ENCODE measurements around the gene CPEB2. TPM values are rescaled to one million over a fixed set of nuclear protein-coding genes. Genes with fewer than 3 reads are reported as not detected.

Gene CPEB2
- 32.8 TPM for total RNA-seq

- DNase-seq, result peak; percentile 92
Observed at GRCh38 chr4:15001869-15002658, at the start of gene CPEB2. CPEB2 (plus strand) TSS chr4:15002481; CDS start chr4:15002674, 193 bp downstream.

GRCh38 chr4:14958436-14958835, 43.8 kb upstream of the CPEB2 start:
- DNase-seq, result no peak

GRCh38 chr4:14961292-14961691, 41.0 kb upstream of the CPEB2 start:
- no peak for DNase-seq

GRCh38 chr4:14965071-14965470, 37.2 kb upstream of the CPEB2 start:
- DNase-seq, result no peak

- no peak for DNase-seq
Observed at GRCh38 chr4:14967982-14968381, 34.3 kb upstream of the CPEB2 start.

GRCh38 chr4:14977830-14978229, 24.5 kb upstream of the CPEB2 start:
- no peak for DNase-seq

- no peak for DNase-seq
Observed at GRCh38 chr4:14984448-14984847, 17.8 kb upstream of the CPEB2 start.

- no peak for DNase-seq
Observed at GRCh38 chr4:14985161-14985560, 17.1 kb upstream of the CPEB2 start.

- no peak for DNase-seq
Observed at GRCh38 chr4:14985843-14986242, 16.4 kb upstream of the CPEB2 start.

GRCh38 chr4:14987054-14987453, 15.2 kb upstream of the CPEB2 start:
- no peak for DNase-seq

GRCh38 chr4:14990484-14990883, 11.8 kb upstream of the CPEB2 start:
- no peak for DNase-seq

- no peak for DNase-seq
Observed at GRCh38 chr4:14994242-14994641, 8.0 kb upstream of the CPEB2 start.

- peak; percentile 78 for DNase-seq
Observed at GRCh38 chr4:15001248-15001868, 923 bp upstream of the CPEB2 start.

- peak; percentile 80 for DNase-seq
Observed at GRCh38 chr4:15002659-15003400, 549 bp downstream of the CPEB2 start.

GRCh38 chr4:15003401-15003890, 1.2 kb downstream of the CPEB2 start:
- DNase-seq, result no peak

- DNase-seq, result peak; percentile 22
Observed at GRCh38 chr4:15003891-15004738, 1.8 kb downstream of the CPEB2 start.

GRCh38 chr4:15004739-15005301, 2.5 kb downstream of the CPEB2 start:
- DNase-seq, result peak; percentile 46

GRCh38 chr4:15005474-15006115, 3.3 kb downstream of the CPEB2 start:
- DNase-seq, result no peak

- DNase-seq, result no peak
Observed at GRCh38 chr4:15006416-15007024, 4.2 kb downstream of the CPEB2 start.

- no peak for DNase-seq
Observed at GRCh38 chr4:15007201-15007600, 4.9 kb downstream of the CPEB2 start.

All from occipital lobe (tissue), 2 donors.